GM19043 (cell line): ENCODE measurements around the gene C17orf113.
A peak's percentile ranks its signal among the peaks of the same experiment; 100 is the strongest.
"Not testable (repeated sequence)": the region's sequence is repeated elsewhere in the genome, so short reads cannot be mapped to it uniquely, and the experiment has no call there.

Experiments used
- ATAC-seq: cut with Tn5 transposase; IDR thresholded peaks from one replicate; pipeline ENCODE4 v1.9.1; 2021; ENCODE audit warnings: low read depth; ENCODE audit not compliant: unreplicated experiment

C17orf113 gene

GRCh38 chr17:42017866-42018200 lies 32.6 kb downstream of the C17orf113 start:
- ATAC-seq = no peak

- ATAC-seq = peak; percentile 82
These were observed 33.2 kb downstream of the C17orf113 start, which contains the start of gene DNAJC7 for GRCh38 chr17:42016941-42017865. TSS of gene DNAJC7 (minus strand) at chr17:42017439. CDS start at chr17:42017416, 23 bp downstream.

DNA sequence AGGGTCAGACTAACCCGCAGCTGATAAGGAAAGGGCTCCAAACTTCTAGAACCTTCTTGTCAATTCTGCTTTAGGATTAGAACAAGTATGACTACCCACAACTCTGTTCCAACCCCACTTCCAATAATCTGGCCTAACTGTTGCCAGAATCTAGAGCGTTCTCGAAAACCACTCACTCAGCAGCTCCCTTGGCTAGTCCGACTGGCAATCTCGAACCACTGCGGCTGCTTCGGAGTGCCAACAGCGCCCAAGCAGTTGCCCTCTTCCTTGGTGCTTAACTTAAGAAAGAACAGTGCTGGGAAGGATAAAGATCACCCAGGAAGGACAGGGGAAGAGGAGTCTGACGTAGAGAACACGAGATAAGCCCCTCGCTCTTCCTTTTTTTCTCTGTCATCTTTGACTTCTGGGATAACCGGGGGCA lies 34.0 kb downstream of the C17orf113 start:
- ATAC-seq = no peak

- not testable (repeated sequence) for ATAC-seq
These were observed 36.7 kb downstream of the C17orf113 start for GRCh38 chr17:42013740-42014139.

- ATAC-seq = not testable (repeated sequence)
These were observed 38.0 kb downstream of the C17orf113 start for GRCh38 chr17:42012363-42012762.

DNA sequence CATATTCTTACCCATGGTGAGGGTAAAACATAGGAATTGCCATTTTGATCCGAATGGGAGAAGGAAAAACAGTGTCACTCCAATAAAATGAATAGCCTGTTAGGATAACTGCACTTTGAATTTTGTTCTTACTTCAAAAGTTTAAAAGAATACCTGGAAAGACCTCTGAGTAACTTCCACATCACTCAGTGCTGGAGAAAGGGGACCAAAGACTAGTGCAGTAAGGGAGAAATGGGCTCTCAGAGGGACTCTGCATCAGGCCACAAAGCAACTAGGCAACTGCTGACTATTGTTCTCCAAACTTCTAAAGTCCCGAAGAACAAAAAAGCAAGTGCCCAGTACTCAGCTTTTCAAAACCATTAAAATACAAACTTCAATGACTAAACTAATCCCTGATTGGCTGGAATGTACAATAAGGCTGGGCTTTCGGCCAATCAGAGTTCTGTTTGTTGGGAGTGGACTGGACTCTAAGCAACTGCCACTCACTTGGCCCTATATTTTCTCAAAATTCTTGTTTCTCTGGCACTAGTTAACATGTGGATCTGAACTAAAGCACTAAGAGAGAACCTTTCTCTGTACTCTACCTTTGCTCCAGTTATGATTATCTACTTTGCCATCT lies 39.4 kb downstream of the C17orf113 start:
- no peak for ATAC-seq

DNA sequence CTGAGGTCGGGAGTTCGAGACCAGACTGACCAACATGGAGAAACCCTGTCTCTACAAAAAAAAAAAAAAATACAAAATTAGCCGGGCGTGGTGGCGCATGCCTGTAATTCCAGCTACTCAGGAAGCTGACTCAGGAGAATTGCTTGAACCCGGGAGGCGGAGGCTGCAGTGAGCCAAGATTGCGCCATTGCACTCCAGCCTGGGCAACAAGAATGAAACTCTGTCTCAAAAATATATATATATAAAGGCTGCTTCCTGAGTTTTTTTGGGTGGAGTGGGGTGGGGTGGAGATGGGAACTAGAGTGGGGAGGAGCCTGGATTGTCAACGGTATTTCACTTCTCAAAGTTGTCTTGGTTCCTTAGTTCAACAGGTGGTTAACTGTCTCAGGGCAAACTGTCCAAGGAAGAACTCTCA lies 40.1 kb downstream of the C17orf113 start:
- ATAC-seq = not testable (repeated sequence)

DNA sequence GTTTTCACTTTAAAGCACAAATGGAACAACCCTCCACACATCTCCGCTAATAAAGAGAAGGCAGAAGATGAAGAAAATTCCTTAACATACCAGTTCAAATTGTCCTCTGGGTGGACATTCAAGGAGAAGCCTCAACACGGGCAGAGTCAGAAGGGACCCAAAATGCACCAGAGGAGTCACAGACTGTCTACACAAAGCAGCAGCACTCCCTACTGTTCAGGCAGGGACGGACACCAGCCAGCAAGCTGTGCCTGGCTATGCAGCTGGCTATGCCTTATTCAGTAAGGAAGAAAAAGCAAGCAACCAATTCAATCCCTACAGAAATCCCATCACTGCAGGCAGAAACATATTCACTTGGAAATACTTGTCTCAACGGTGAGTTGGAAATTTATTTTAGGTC lies 41.2 kb downstream of the C17orf113 start:
- no peak for ATAC-seq

DNA sequence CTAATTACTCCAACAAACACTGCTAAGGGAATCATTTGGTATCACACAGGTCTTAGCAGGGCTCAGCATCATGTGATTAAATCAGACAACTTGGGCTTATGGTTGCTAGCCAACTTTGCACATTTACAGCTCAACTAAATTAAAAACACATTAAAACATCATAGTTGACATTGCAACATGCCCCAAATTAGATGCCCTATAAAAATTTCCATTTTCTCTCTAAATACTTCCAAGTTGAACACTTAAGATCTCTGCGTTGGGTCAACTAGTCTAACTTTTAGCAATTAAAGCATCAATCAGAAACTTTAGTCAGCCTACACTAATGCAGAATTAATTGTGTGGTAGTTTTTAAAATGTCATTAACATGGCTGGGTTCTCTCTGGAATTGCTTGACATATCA lies 45.2 kb downstream of the C17orf113 start:
- ATAC-seq = no peak

DNA sequence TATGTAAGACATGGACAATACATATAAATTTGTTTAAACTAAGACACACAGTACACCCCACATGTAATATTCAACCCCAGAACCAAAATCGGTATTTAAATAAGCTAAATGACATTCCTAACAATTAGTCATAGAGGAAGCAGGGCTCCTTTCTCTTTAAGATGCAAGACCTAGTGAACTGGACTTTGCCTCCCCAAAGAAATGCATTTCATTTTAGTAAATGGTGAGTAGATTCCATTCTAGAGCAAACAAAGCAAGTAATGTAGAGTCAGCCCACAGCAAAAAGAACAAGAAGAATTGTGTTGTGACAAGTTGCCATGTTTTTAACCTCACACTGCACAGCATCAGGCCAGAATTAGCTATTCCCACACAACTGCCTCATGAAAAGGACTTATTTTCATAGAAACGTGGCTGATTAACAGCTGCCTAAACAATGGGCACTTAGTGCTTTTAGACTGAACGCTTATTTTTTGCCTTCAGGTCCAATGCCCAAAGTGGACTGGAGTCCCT lies 47.6 kb downstream of the C17orf113 start:
- no peak for ATAC-seq

- no peak for ATAC-seq
These were observed 48.1 kb downstream of the C17orf113 start for GRCh38 chr17:42002175-42002791.

- ATAC-seq = no peak
These were observed 48.7 kb downstream of the C17orf113 start for GRCh38 chr17:42001729-42002128.

GRCh38 chr17:42000413-42001133 lies 49.8 kb downstream of the C17orf113 start:
- no peak for ATAC-seq

- ATAC-seq = no peak
These were observed 51.9 kb downstream of the C17orf113 start for GRCh38 chr17:41998497-41998896.

DNA sequence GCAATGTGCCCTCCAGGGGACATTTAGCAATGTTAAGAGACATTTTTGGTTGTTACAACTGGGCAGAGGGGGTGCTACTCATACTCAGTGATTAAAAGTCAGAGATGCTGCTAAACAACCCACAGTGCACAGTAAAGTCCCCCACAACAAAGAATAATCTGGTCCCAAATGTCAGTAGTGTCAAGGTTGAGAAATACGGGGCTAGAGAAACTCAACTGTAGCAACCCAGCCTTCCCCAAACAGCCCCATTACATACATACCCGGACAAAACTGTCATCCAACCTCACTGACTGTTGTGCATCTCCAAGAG lies 53.6 kb downstream of the C17orf113 start:
- no peak for ATAC-seq

DNA sequence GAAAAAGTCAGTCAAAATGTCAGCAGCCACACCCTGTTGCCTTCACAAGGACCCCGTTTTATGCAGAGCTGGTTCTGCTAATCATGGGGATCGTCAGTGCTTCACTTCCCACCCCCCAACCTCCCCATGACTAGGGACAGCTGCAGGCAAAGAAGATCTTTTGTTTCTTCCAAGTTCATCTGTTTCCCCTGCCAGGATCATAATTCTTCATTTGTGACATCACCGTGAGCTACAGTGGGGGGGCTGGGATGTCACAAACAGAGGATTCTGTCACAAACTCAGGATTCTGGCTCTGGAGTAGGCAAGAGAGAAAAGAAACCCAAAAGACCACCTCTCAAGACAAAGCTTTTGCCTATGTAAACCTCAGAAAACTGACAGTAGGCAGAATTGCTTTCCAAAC lies 57.8 kb downstream of the C17orf113 start:
- no peak for ATAC-seq

DNA sequence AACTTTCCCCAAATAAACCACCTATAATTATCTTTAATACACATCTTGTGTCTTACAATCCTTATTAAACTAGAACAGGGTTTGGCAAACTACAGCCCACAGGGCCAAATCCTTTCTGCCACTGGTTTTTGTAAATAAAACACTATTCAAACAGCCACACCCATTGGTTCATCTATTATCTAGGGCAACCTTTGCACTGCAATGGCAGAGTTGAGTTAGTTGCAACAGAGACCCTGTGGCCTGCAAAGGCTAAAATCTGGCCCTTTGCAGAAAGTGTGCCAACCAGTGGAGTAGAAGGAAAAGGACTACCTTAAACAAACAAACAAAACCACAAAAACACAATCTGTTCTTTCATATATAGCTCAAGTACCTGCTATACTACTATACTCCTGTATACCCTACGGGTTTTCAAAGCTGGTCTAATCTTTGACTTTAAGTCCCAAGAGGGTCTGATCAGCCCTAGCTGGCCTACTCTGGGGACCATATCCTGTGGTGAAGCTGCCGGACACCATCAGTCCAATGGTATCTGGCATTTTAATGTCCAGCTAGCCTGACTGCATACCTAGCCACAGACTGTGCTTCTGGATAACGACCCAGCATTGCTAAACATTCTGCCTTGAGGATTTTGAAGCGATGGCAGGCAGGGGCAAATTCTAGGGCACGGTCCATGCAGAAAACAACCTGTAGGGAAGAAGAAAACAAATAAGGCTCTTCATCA lies 60.5 kb downstream of the C17orf113 start:
- no peak for ATAC-seq

GRCh38 chr17:41988418-41988817 lies 62.0 kb downstream of the C17orf113 start:
- no peak for ATAC-seq
